ENCODE measurements around the gene MNX1.

Gene MNX1

GRCh38 chr7:156962145-156962544 lies 48.3 kb downstream of the MNX1 start:
- peaks cover 47 to 95% of the 10 kb centered on the region in 2 donors for H3K36me3 ChIP-seq (replicated peaks in 1 of 2; ENCODE audit: control insufficient read depth in 2 of 2, insufficient read depth in 2 of 2, low read length in 2 of 2)
- no CpG with 5 or more reads among the region's 18 CpGs for WGBS, 2 donors (ENCODE audit: extremely low coverage in 2 of 2, insufficient read length in 2 of 2, insufficient replicate concordance in 1 of 2)

GRCh38 chr7:156956727-156957126 lies 53.7 kb downstream of the MNX1 start:
- Histone ChIP-seq H2BK5ac (ENCODE audit: low read length) (no peak overlapping the region), H3K27me3 (ENCODE audit: control insufficient read depth in 3 of 3, insufficient read depth in 3 of 3, low read depth in 1 of 3, low read length in 3 of 3) (no peaks in the 10 kb centered on the region), H3K14ac (ENCODE audit: low read length) (no peak overlapping the region), H2BK120ac (ENCODE audit: low read depth, low read length) (no peak overlapping the region), H3K36me3 (replicated peaks in 1 of 2; ENCODE audit: control insufficient read depth in 2 of 2, insufficient read depth in 2 of 2, low read length in 2 of 2) (peaks cover 41 to 91% of the 10 kb centered on the region in 2 donors), H4K8ac (ENCODE audit: low read depth, low read length) (no peak overlapping the region), H2BK12ac (ENCODE audit: low read length) (no peak overlapping the region), H4K91ac (ENCODE audit: low read depth, low read length, poor library complexity) (no peak overlapping the region), H3K4ac (ENCODE audit: low read length) (no peak overlapping the region), H3K27ac (replicated peaks; ENCODE audit: low read length) (no peak overlapping the region), H2AK5ac (ENCODE audit: low read depth, low read length) (no peak overlapping the region), H3K4me3 (ENCODE audit: low read length in 2 of 2) (no peak overlapping the region), H2BK15ac (ENCODE audit: low read length) (no peak overlapping the region), H3K9ac (ENCODE audit: low read depth, low read length, poor library complexity) (no peak overlapping the region), H3K9me3 (replicated peaks in 1 of 2; ENCODE audit: control insufficient read depth in 2 of 2, insufficient read depth in 1 of 2, low read depth in 1 of 2, low read length in 2 of 2) (no peaks in the 10 kb centered on the region), H3K4me2 (ENCODE audit: insufficient read depth, low read length, poor library complexity, severe bottlenecking) (no peak overlapping the region), H3K18ac (ENCODE audit: low read length) (no peak overlapping the region), H3K4me1 (ENCODE audit: control insufficient read depth in 2 of 2, insufficient read depth in 1 of 2, low read depth in 1 of 2, low read length in 2 of 2) (no peaks in the 10 kb centered on the region), H2AFZ (ENCODE audit: low read length) (no peak overlapping the region), H3K23ac (ENCODE audit: low read depth, low read length, poor library complexity) (no peak overlapping the region), H3K79me1 (ENCODE audit: low read depth, low read length) (peaks cover 2% of the 10 kb centered on the region)
- no CpG with 5 or more reads among the region's 2 CpGs for WGBS, 2 donors (ENCODE audit: extremely low coverage in 2 of 2, insufficient read length in 2 of 2, insufficient replicate concordance in 1 of 2)
- no peak for DNase-seq (ENCODE audit: low spot score)

More at GRCh38 chr7:156962145-156962544, 48.3 kb downstream of the MNX1 start:
- Histone ChIP-seq H3K27ac (replicated peaks; ENCODE audit: low read length) (no peak overlapping the region), H3K4me3 (ENCODE audit: low read length in 2 of 2) (no peak overlapping the region), H2BK120ac (ENCODE audit: low read depth, low read length) (no peak overlapping the region), H3K4me1 (ENCODE audit: control insufficient read depth in 2 of 2, insufficient read depth in 1 of 2, low read depth in 1 of 2, low read length in 2 of 2) (no peaks in the 10 kb centered on the region), H3K79me1 (ENCODE audit: low read depth, low read length) (no peaks in the 10 kb centered on the region), H3K27me3 (ENCODE audit: control insufficient read depth in 3 of 3, insufficient read depth in 3 of 3, low read depth in 1 of 3, low read length in 3 of 3) (no peaks in the 10 kb centered on the region), H3K4ac (ENCODE audit: low read length) (no peak overlapping the region), H2AFZ (ENCODE audit: low read length) (no peak overlapping the region), H3K18ac (ENCODE audit: low read length) (no peak overlapping the region), H4K8ac (ENCODE audit: low read depth, low read length) (no peak overlapping the region), H2BK15ac (ENCODE audit: low read length) (no peak overlapping the region), H3K4me2 (ENCODE audit: insufficient read depth, low read length, poor library complexity, severe bottlenecking) (no peak overlapping the region), H4K91ac (ENCODE audit: low read depth, low read length, poor library complexity) (no peak overlapping the region), H3K9ac (ENCODE audit: low read depth, low read length, poor library complexity) (no peak overlapping the region), H2BK5ac (ENCODE audit: low read length) (no peak overlapping the region), H3K23ac (ENCODE audit: low read depth, low read length, poor library complexity) (peak overlapping the region; percentile 17), H3K9me3 (replicated peaks in 1 of 2; ENCODE audit: control insufficient read depth in 2 of 2, insufficient read depth in 1 of 2, low read depth in 1 of 2, low read length in 2 of 2) (no peaks in the 10 kb centered on the region), H2BK12ac (ENCODE audit: low read length) (no peak overlapping the region), H3K14ac (ENCODE audit: low read length) (no peak overlapping the region), H2AK5ac (ENCODE audit: low read depth, low read length) (no peak overlapping the region)
- no peak for DNase-seq (ENCODE audit: low spot score)

GRCh38 chr7:156954941-156955340 lies 55.5 kb downstream of the MNX1 start:
- no peak overlapping the region for H2BK15ac ChIP-seq (ENCODE audit: low read length)
- H3K14ac ChIP-seq (ENCODE audit: low read length): no peak overlapping the region
- H3K18ac ChIP-seq (ENCODE audit: low read length): no peak overlapping the region
- H2BK12ac ChIP-seq (ENCODE audit: low read length): no peak overlapping the region
- no peak overlapping the region for H2AK5ac ChIP-seq (ENCODE audit: low read depth, low read length)
- H3K4me2 ChIP-seq (ENCODE audit: insufficient read depth, low read length, poor library complexity, severe bottlenecking): no peak overlapping the region
- no peak overlapping the region for H3K23ac ChIP-seq (ENCODE audit: low read depth, low read length, poor library complexity)
- no peaks in the 10 kb centered on the region for H3K9me3 ChIP-seq (replicated peaks in 1 of 2; ENCODE audit: control insufficient read depth in 2 of 2, insufficient read depth in 1 of 2, low read depth in 1 of 2, low read length in 2 of 2)
- DNase-seq (ENCODE audit: low spot score): no peak
- WGBS, 2 donors (ENCODE audit: extremely low coverage in 2 of 2, insufficient read length in 2 of 2, insufficient replicate concordance in 1 of 2): no CpG with 5 or more reads among the region's 2 CpGs
- peaks cover 8 to 11% of the 10 kb centered on the region in 2 donors for H3K4me1 ChIP-seq (ENCODE audit: control insufficient read depth in 2 of 2, insufficient read depth in 1 of 2, low read depth in 1 of 2, low read length in 2 of 2)
- H4K8ac ChIP-seq (ENCODE audit: low read depth, low read length): no peak overlapping the region
- no peak overlapping the region for H3K4ac ChIP-seq (ENCODE audit: low read length)
- no peak overlapping the region for H3K9ac ChIP-seq (ENCODE audit: low read depth, low read length, poor library complexity)
- H4K91ac ChIP-seq (ENCODE audit: low read depth, low read length, poor library complexity): no peak overlapping the region
- H2AFZ ChIP-seq (ENCODE audit: low read length): no peak overlapping the region
- H3K36me3 ChIP-seq (replicated peaks in 1 of 2; ENCODE audit: control insufficient read depth in 2 of 2, insufficient read depth in 2 of 2, low read length in 2 of 2): peaks cover 30 to 74% of the 10 kb centered on the region in 2 donors
- H3K27me3 ChIP-seq (ENCODE audit: control insufficient read depth in 3 of 3, insufficient read depth in 3 of 3, low read depth in 1 of 3, low read length in 3 of 3): no peaks in the 10 kb centered on the region
- peaks cover 2% of the 10 kb centered on the region for H3K79me1 ChIP-seq (ENCODE audit: low read depth, low read length)
- H2BK5ac ChIP-seq (ENCODE audit: low read length): no peak overlapping the region
- no peak overlapping the region for H3K4me3 ChIP-seq (ENCODE audit: low read length in 2 of 2)
- no peak overlapping the region for H2BK120ac ChIP-seq (ENCODE audit: low read depth, low read length)
- no peak overlapping the region for H3K27ac ChIP-seq (replicated peaks; ENCODE audit: low read length)
